ENCODE results near the gene RXFP2.
A peak's percentile ranks its signal among the peaks of the same experiment; 100 is the strongest.

RXFP2 gene

GRCh38 chr13:31764556-31764955 lies 25.2 kb downstream of the RXFP2 start:
- H3K27ac ChIP-seq: no peak overlapping the region
- no peak for TF ChIP-seq CTCF (IDR thresholded peaks at IDR 0.05)
- no peak overlapping the region for H3K4me3 ChIP-seq
- no peak for DNase-seq (ENCODE audit: low spot score)

GRCh38 chr13:31765138-31765785 lies 25.9 kb downstream of the RXFP2 start:
- no peak overlapping the region for H3K27ac ChIP-seq
- no peak overlapping the region for H3K4me3 ChIP-seq
- DNase-seq (ENCODE audit: low spot score): no peak
- TF ChIP-seq CTCF (IDR thresholded peaks at IDR 0.05): no peak

- no peak for TF ChIP-seq CTCF (IDR thresholded peaks at IDR 0.05)
- DNase-seq (ENCODE audit: low spot score): no peak
- Histone ChIP-seq H3K27ac (peak overlapping the region in 1 of 2 donors; percentile 68), H3K4me3 (no peak overlapping the region)
These were observed 28.0 kb downstream of the RXFP2 start for GRCh38 chr13:31767175-31767900.

- Histone ChIP-seq H3K27ac (no peak overlapping the region), H3K4me3 (no peak overlapping the region)
- no peak for DNase-seq (ENCODE audit: low spot score)
- no peak for TF ChIP-seq CTCF (IDR thresholded peaks at IDR 0.05)
These were observed 29.0 kb downstream of the RXFP2 start for GRCh38 chr13:31768351-31768750.

GRCh38 chr13:31769575-31769974 lies 30.2 kb downstream of the RXFP2 start:
- Histone ChIP-seq H3K4me3 (no peak overlapping the region), H3K27ac (no peak overlapping the region)
- DNase-seq (ENCODE audit: low spot score): no peak
- TF ChIP-seq CTCF (IDR thresholded peaks at IDR 0.05): no peak

- no peak for TF ChIP-seq CTCF (IDR thresholded peaks at IDR 0.05)
- no peak overlapping the region for H3K4me3 ChIP-seq
- H3K27ac ChIP-seq: no peak overlapping the region
- no peak for DNase-seq (ENCODE audit: low spot score)
These were observed 32.9 kb downstream of the RXFP2 start for GRCh38 chr13:31772231-31772630.

GRCh38 chr13:31773538-31773937 lies 34.2 kb downstream of the RXFP2 start:
- Histone ChIP-seq H3K27ac (peak overlapping the region in 1 of 2 donors; percentile 32), H3K4me3 (peak overlapping the region; percentile 37)
- no peak for DNase-seq (ENCODE audit: low spot score)
- TF ChIP-seq CTCF (IDR thresholded peaks at IDR 0.05): no peak

Data from coronary artery (tissue), 2 donors.